ENCODE measurements around the gene CABLES2.

CABLES2 gene

DNA sequence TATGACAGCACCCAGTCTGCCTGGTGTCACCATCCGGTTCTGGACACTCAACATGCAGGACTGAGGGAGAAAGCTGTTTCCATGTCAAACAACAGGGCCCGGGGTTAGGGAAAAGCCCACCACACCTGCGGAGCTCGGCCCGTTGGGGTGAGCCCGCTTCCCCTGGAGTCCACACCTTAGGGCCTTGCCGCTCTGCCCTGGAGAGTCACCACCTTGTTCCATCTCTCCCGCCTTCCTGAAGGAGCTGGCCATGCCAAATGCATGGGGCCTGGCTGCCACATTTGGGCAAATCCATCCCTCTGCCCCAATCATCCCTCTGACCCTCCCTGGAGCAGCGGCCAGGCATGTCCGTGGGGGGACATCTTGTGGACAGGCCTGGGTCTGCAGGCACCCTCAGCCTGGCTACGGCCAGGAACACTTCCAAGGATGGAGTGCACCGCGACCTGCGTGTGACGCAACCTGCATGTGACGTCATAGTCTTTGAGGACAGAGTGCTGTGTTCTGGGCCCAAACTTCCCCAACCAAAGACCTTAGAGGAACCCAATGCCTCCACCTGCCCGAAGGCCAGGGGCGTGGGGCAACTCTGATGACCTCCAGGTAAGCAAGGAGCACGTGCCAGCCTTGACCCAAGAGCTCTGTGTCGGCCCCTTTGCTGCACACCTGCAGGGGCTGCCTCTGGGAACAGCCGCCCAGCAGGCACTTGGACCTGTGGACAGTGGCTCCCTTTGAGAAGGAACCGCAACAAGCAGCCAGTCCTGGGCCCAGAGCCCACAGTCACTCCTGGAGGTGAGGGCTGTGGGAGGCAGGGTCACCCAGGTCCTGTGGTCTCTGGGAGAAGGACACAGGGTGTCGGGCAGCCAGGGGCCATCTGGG is 1.7 kb downstream of the CABLES2 start:
- DNase-seq (ENCODE audit: low read depth in 1 of 2, low spot score in 1 of 2), result no peak

DNA sequence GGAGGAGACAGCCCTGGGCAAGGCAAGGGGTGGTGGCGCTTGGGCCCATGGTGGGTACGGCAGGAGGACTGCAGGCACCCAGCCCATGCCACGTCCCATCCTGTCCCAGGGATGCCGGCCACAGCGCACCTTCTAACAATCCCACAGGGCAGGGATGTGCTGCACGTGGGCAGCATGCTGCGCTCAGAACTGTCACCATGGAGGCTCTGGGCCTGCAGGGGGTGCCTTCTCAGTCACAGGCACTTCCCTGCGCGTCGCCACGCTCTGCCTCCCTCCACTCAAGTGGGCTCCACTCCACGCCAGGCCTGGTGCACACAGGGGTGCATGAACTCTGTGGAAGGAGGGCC is 2.4 kb downstream of the CABLES2 start:
- DNase-seq (ENCODE audit: low read depth in 1 of 2, low spot score in 1 of 2), result no peak

DNA sequence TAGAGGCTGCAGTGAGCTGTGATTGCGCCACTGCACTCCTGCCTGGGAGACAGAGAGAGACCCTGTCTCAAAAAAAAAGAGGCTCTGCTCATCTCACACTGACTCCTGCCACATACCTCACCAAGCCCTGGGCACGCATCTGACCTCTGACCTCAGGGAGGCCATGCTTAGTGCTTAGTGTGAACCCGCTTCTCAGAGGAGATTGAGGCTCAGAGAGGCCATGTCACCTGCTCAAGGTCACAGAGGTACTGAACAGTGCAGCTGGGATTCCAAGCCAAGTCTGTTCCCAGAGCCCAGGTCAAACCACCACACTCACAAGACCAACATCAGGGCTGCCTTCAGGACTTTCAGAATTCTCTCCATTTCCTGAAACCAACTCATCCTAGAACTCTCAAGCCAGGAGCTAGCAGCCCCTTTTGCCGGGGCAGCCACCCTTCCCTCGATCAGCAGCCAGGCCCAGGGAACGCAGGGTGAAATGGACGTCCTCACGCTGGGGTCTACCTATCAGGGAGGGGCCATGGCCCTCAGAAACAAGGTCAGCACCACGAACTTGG is 2.9 kb downstream of the CABLES2 start:
- DNase-seq (ENCODE audit: low read depth in 1 of 2, low spot score in 1 of 2), result no peak

DNA sequence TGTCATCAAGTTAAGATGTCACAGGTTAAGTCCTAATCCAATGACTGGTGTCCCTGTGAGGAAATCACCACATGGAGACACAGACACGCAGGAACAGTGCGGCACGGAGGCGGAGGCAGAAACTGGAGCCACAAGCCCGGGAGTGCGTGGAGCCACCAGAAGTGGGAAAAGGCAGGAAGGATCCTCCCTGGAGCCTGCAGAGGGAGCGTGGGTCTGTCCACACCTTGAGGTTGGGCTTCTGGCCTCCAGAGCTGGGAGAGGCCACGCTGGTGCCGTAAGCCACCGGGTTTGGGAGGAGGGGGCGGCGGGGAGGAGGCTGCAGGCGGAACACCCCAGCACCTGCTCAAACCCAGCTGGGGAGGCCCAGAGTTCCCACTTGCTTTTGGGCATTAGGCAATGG is 3.8 kb downstream of the CABLES2 start:
- DNase-seq (ENCODE audit: low read depth in 1 of 2, low spot score in 1 of 2), result no peak

DNA sequence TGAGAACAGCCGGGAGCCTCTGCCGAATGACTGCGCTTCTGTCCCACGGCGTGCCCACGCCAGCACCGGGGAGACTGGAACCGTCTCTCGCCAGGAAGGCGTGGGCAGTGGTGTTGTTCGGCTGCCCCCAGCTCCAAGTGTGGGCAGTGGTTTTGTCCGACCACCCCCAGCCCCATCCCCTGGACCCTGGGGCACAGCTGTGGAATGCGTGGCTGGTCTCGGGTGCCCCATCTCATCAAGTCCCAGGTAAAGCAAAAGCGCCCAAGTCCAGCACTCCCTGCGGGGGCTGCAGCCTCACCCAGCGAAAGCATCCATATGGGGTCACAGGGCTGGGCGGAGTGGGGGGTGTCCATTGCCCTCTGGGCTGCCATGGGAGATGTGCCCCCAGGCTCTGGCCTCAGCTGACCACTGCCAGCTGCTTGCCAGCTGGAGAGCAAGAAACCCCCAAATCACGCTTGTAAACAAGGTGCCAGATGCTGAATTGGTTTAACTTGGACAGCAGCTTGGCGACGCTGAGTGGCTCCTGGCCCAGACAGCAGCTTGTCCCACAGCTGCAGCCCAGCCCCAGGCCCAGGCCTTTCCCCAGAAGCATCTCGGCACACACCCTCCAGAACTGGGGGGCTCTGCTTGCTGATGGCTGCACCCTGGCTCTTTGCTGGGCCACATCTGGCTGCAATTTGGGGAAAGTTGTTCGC is 4.5 kb downstream of the CABLES2 start:
- no peak for DNase-seq (ENCODE audit: low read depth in 1 of 2, low spot score in 1 of 2)

DNA sequence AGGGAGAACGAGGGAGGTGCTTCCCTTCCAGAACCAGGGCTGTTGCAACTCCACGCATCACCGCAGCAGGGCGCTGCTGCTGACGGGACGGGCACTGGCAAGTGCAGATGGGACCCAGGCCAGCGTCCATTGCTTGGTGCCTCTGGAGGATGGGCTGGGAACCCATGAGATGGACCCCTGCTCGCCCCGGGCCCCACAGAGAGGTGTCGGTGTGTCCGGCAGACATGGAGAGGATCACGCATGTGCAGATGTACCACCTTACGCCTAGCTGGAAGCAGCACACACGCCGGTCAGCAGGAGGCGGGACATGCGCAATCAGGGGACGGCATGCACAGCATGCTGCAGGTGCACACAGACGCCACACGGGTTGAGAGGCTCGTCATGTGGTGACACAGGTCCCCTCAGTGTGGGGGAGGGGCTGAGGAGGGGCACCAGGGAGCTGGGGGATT is 5.7 kb downstream of the CABLES2 start:
- no peak for DNase-seq (ENCODE audit: low read depth in 1 of 2, low spot score in 1 of 2)

DNA sequence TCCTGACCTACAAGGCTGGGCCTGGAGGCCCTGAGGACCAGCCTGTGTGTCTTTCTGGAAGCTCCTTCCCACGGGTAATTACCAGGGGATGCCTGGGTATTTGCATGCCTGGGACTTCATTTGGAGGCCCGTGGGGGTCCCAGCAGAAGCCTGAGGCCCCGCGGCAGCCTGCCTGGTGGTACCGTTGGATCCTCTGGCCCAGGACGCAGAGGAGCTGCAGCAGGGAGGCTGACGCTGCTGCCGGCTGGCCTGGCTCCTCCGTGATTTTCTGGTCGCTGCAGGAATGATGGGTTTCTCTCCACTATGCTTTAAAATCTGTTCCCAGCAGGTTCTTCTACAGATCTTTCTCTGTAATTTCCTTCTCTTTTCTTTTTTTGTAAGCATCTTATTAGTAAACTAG is 6.5 kb downstream of the CABLES2 start:
- no peak for DNase-seq (ENCODE audit: low read depth in 1 of 2, low spot score in 1 of 2)

DNA sequence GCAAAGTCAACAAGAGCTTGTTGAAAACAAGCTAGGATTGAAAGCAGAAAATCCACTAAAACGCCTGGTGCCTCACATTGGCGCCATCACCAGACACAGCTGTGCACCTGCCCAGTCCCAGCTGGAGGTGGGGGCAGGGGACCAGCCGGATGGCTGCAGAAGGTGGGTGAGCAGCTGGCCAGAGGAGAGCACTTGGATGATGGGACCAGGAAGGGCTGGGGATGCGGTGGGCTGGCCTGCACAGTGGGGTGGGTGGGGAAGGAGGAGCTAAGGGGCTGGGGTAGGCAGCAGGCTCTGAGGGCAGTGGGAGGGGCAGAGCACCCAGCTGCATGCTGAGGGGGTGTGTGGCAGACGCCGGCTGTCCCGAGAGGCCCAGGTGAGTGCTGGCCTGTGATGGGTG is 7.1 kb downstream of the CABLES2 start:
- DNase-seq (ENCODE audit: low read depth in 1 of 2, low spot score in 1 of 2), result no peak

DNA sequence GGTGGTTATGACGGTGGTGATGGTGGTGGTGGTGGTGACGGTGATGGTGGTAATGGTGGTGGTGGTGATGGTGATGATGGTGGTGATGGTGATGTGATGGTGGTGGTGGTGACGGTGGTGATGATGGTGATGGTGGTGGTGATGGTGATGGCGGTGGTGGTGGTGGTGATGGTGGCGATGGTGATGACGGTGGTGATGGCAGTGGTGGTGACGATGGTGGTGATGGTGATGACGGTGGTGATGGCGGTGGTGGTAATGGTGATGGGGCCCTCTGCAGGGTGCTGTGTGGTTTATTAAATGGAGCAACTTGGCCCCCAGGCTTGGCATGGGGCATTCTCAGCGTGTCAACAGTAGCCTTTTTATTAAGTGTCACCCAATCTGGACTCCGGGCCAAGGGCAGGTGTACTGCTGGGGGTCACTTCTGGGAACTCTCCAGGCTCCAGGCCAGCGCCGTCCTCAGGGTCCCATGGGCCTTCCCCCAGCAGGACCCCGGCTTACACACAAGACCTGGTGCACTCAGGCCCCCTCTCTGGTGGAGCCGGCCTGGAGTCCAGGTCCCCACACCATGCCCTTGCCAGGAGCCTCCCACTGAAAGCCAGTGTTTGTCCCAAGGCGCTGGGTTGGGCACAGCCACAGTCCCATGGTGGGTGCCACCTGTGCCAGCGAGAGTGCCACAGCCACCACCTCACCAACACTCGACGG is 8.8 kb downstream of the CABLES2 start:
- DNase-seq (ENCODE audit: low read depth in 1 of 2, low spot score in 1 of 2), result no peak

DNA sequence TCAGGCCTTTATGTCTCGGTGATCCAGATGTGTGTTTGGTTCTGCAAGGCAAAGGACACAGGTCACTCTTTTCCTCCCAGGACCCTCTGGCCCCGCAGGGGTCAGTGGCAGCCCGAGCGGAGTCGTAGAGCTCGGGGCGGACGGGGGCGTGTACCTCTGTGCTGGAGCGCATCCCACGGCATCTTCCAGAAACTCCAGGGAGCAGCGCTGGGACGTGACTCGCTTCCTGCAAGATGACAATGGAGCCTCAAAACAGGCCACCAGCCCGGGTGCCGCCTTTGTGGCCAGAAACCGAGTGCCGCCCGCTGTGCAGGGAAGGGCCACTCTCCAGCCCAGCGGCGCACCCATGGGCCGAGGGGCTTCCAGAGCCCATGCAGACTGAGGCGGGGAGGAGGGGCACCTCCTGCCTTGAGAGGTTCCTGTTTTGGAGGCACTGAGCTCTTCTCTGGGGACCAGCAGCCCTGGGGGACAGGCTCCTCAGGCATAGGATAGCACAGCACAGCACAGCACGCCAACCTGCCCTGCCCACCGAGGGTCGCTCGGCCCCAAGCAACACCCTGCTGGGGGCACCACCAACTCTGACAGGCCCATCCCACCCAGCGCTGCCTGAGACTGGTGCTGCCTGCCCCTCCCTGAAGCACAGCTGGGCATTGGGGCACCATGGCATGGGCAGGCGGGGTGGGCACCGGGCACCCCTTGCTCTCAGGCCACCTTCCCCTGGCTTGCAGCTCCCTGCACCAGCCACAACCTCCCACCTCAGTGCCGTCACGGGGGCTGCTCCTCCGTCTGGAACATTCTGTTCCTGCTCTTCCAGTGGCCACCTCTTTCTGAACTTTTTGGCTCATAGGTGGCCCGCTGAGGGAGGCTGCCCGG is 10.5 kb downstream of the CABLES2 start:
- no peak for DNase-seq (ENCODE audit: low read depth in 1 of 2, low spot score in 1 of 2)

DNA sequence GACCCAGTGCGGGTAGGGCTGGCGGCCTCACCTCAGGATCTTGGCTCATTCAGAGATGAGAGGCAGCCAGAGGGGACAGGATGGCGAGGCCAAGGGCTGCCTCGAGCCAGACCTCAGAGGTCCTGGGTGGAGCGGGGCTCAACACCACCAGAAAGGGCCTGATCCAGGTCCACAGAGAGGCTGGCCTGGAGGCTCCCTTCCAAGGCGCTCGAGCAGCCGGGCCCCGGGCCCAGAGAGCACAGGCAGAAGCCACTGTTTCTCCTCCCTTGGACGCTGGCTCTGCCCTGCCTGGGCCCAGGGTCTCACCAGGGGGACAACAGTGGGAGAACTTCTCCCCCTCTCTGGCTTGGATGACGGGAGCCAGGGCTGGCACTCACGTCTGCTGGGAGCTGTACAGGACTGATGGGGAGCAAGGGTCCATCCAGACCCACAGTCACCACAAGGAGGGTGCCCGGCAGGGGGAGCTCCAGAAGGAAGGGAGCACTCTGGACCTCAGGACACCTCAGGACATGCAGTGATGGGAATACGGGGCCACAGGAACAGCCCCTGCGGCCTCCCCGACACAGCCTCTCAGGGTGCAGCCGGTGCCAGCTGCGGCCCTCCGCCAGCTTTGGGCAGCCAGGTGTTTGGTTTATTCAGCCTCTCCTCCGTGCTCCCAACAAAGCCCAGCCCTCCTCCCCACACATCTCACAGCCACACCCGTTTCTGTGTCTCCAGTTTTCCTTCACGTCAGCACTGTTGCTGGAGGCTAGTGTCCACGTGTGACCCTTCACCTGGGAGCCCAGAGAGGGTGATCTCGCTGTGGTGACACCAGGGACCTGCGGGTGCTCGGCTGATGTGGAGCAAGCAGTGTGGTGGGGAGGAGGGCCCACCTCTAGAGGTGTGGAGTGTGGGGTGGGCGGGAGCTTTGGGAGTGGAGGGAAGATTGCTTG is 11.5 kb downstream of the CABLES2 start:
- no peak for DNase-seq (ENCODE audit: low read depth in 1 of 2, low spot score in 1 of 2)

DNA sequence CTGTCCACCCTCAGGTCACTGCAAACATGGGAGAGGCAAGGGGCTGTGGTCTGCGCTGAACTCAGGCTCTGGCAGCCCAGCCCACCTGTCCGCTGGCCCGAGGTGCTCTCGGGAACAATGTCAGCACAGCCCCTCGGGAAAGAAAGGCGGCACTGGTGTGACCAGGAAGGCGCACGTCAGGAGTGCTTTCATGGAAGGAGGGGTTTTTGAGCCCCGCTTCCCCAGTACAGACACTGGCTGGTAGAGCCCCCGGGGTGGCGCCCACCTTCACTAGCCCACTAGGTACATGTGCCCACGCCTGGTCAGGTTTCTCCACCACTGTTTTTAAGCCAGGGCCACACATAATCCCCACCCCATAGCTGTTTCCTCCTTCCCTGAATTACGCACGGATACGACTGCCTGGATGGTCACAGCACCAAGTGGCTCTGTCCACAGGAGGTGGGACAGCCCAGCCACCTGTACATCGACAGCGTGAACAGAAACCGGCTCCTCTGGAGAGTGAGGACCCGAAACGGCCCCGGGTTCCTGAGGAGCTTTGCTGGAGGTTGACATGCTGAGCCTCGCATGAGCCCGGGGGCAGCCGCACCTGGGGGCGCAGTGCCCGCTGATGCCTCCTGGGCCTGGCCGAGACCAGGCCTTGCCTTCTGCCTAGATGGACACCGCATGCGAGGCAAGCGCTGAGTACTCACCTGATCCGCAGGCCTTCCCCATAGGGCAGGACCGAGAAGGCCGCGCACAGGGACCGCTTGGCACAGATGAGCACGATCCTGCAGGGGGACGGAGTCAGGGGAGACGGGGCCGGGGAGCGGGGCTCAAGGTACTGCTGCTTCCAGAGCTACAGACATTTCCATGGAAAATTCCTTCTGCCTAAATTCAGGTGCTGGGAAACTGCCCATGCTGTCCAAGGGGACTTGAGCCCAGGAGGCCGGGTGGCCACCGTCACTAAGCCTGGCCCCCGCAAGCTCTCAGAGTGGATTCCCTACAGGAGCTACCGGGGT is 12.5 kb downstream of the CABLES2 start:
- DNase-seq (ENCODE audit: low read depth in 1 of 2, low spot score in 1 of 2), result no peak

DNA sequence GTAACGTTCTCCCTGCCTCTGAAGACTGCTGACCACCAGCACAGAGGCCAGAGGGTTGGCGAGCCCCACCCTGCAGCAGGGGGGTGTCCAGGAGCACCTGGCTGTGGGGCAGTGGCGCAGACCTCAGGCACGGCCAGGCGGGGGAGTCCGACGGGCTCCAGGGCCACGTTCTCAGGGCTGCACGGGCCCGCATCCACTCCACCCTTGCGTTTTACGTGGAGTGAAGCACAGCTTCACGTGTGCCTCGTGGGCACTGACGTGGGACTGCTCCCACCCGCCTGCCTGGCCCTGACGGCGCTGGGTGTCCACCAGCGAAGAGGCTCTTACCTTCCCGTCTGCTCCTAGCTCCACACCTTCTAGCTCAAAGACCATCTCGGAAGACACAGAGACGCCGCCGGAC is 13.3 kb downstream of the CABLES2 start:
- no peak for DNase-seq (ENCODE audit: low read depth in 1 of 2, low spot score in 1 of 2)

DNA sequence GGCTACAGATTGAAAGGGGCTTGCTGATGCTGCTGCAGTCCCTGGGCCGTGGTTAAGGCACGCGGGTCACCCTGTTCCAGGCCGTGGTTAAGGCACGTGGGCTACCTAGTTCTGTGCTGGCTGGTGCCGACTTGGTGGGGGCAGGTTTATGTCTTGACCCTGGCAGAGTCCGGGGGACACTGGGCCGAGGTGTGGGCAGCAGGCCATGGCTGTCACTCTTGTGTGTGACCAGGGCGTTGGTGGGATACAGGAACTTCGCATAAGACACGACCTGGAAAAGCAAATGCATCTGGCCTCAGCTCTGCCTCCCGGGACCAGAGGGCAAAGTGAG is 13.8 kb downstream of the CABLES2 start:
- no peak for DNase-seq (ENCODE audit: low read depth in 1 of 2, low spot score in 1 of 2)

DNA sequence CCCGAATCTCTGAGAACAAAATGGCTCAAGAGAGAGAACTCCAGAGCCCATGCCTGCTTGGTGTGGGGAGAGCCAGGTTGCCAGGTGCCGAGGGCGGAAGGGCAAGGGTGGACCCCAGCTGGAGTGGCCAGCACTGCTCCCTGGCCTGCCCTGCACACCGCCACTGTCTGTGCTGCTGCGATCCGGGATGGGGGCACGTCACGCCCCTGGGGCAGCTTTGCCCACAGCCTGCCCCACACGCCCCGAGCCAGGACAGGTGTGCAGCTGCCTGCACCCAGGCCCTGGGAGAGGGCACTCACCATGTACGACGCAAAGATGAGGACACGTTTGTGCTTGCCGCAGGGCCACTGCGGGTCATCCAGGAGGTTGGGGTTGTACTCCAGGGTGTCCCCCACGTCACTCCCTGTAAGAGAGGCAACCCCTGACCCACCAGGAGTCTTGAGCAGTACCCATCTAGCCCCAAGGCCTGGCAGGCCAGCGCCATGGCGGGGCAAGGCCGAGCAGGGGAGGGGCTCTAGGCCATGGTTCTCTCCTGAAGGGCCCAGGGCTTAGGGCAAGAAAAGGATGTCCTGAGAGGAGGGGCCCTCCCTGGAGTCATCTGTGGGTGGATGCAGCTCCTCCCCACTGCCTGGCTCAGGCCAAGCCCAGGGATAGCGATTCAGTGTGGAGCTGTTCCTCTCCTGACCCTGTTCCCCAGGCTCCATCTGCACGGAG is 14.3 kb downstream of the CABLES2 start:
- DNase-seq (ENCODE audit: low read depth in 1 of 2, low spot score in 1 of 2), result no peak

DNA sequence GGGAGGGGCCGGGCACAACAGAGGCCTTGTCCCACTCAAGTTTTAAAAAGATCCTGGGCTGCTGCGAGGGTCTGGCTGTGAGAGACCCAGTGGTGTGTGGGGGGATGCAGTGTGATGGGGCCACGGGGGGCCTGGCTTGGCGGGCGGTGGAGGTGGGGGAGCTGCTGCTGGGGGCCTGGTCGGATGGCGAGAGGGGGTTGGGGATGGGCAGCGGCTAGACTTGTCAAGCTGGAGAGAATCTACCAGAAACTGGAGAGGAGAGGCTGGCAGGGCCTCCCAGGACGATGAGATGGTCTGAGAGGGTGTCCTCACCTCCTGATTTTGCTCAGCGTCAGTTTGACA is 15.0 kb downstream of the CABLES2 start:
- DNase-seq (ENCODE audit: low read depth in 1 of 2, low spot score in 1 of 2), result no peak

DNA sequence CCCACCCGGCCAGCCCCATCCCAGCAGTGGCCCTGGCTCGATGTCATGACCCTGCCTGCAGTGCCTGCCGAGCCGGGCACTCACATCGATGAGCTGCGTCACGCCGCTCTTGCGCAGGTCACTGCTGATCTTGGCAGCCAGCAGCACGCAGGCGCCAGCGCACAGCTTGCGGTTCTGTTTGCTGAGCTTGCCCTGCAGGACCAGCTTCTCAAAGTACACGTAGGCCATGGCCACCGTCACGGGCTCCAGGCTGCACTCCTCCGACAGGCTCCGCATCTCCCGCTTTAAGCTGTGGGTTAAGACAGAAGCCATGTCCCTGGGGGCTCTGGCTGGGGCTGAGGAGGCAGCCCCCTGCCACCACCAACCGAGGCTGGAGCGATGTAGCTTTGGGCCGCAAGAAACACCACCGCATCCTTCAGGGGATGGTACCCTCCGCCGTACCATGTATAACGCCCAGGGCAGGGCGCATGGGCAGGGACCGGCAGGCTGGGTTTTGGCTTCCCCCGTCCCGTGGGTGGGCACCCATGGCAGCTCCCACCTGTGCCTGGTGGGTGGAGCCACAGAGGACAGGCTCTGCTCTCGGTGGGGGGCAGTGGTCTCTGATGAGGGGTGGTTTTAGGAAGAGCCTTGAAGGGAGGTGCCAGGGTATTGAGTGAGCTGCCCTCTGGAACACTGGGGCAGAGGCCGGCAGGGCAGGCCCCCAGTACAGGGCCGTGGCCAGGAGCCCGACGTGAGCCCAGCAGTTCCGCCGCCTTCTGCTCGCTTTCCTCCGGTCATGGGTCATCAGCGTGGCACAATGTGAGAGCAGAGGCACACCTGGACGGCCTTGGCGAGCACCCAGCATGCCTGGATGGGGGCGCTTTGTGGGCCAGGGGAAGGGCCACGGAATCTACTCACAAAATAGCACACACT is 15.7 kb downstream of the CABLES2 start:
- DNase-seq (ENCODE audit: low read depth in 1 of 2, low spot score in 1 of 2), result no peak
